GM23338 (cell line): ENCODE data around the gene CTBP2. TPM values are rescaled to one million over a fixed set of nuclear protein-coding genes. Genes with fewer than 3 reads are reported as not detected.

Experiments used
- ATAC-seq: fragments of 200-7000 bp; cut with Tn5 transposase; 3 replicates; pipeline ENCODE4 v1.9.1; 2020
- DNase-seq: peaks from one replicate; pipeline ENCODE4 v3.0.0-alpha.2; 2015; ENCODE audit warnings: low spot score
- H2AFZ ChIP-seq: fragments of 200-600 bp; sonication (generic); 2 replicates; pipeline ENCODE4 v1.8.0; 2016; ENCODE audit warnings: antibody characterized with exemption, mild to moderate bottlenecking, moderate library complexity
- H3F3A ChIP-seq: fragments of 200-600 bp; sonication (generic); replicated peaks from 2 replicates; pipeline ENCODE4 v1.8.0; 2017; ENCODE audit warnings: antibody characterized with exemption, mixed run types, low read depth
- H3K27ac ChIP-seq: fragments of 200-600 bp; sonication (generic); 2 replicates; pipeline ENCODE4 v1.6.1; 2016; ENCODE audit warnings: low read depth
- H3K27me3 ChIP-seq: fragments of 200-600 bp; sonication (generic); 2 replicates; pipeline ENCODE4 v1.8.0; 2016; ENCODE audit warnings: mild to moderate bottlenecking, mixed run types, moderate library complexity; ENCODE audit not compliant: insufficient read depth
- H3K36me3 ChIP-seq: fragments of 200-600 bp; sonication (generic); 2 replicates; pipeline ENCODE4 v1.8.0; 2016; ENCODE audit warnings: mild to moderate bottlenecking; ENCODE audit not compliant: insufficient read depth
- H3K4me1 ChIP-seq: fragments of 200-600 bp; sonication (generic); 2 replicates; pipeline ENCODE4 v1.8.0; 2016; ENCODE audit warnings: mild to moderate bottlenecking, moderate library complexity; ENCODE audit not compliant: insufficient read depth
- H3K4me2 ChIP-seq: fragments of 200-600 bp; sonication (generic); 2 replicates; pipeline ENCODE4 v1.7.1; 2017; ENCODE audit warnings: mixed run types
- H3K4me3 ChIP-seq: fragments of 200-600 bp; sonication (generic); 2 replicates; pipeline ENCODE4 v1.6.1; 2016; ENCODE audit warnings: mixed run types
- H3K79me2 ChIP-seq: fragments of 200-600 bp; sonication (generic); replicated peaks from 2 replicates; pipeline ENCODE4 v1.8.0; 2017; ENCODE audit warnings: mild to moderate bottlenecking; ENCODE audit not compliant: insufficient read depth
- H3K9me2 ChIP-seq: fragments of 200-600 bp; sonication (generic); 2 replicates; pipeline ENCODE4 v1.8.0; 2017; ENCODE audit not compliant: insufficient read depth
- H4K20me1 ChIP-seq: fragments of 200-600 bp; sonication (generic); replicated peaks from 2 replicates; pipeline ENCODE4 v1.8.0; 2017; ENCODE audit warnings: mild to moderate bottlenecking; ENCODE audit not compliant: insufficient read depth
- H3K27ac Mint-ChIP-seq: 2 replicates; pipeline ENCODE4 v1.8.0; 2020; ENCODE audit warnings: inconsistent platforms, mild to moderate bottlenecking, moderate library complexity, mixed read lengths
- H3K27me3 Mint-ChIP-seq: 3 replicates; pipeline ENCODE4 v1.8.0; 2022; ENCODE audit warnings: low read depth, mild to moderate bottlenecking, moderate library complexity, mixed read lengths, inconsistent platforms; ENCODE audit not compliant: insufficient read depth, poor library complexity
- H3K36me3 Mint-ChIP-seq: 3 replicates; pipeline ENCODE4 v1.8.0; 2021; ENCODE audit warnings: low read depth, mild to moderate bottlenecking, inconsistent platforms, moderate library complexity, mixed read lengths
- H3K4me1 Mint-ChIP-seq: 3 replicates; pipeline ENCODE4 v1.8.0; 2020; ENCODE audit warnings: mild to moderate bottlenecking, inconsistent platforms, mixed read lengths
- H3K4me3 Mint-ChIP-seq: 3 replicates; pipeline ENCODE4 v1.8.0; 2021; ENCODE audit warnings: moderate library complexity, mild to moderate bottlenecking, inconsistent platforms, mixed read lengths
- H3K9me3 Mint-ChIP-seq: 3 replicates; pipeline ENCODE4 v1.8.0; 2020; ENCODE audit warnings: moderate library complexity, mild to moderate bottlenecking, inconsistent platforms, mixed read lengths
- ETS1 ChIP-seq: IDR thresholded peaks from 2 replicates; pipeline ENCODE4 v1.6.1; 2016; ENCODE audit warnings: antibody characterized with exemption
- NANOG ChIP-seq: IDR thresholded peaks from 2 replicates; pipeline ENCODE4 v1.6.1; 2016; ENCODE audit warnings: antibody characterized with exemption, borderline replicate concordance
- POLR2AphosphoS5 ChIP-seq: IDR thresholded peaks from 2 replicates; pipeline ENCODE4 v1.6.1; 2016; ENCODE audit warnings: antibody characterized with exemption, low read depth
- REST ChIP-seq: IDR thresholded peaks from one replicate; pipeline ENCODE4 v1.6.1; 2018; ENCODE audit warnings: antibody characterized with exemption; ENCODE audit not compliant: unreplicated experiment
- STAT1 ChIP-seq: IDR thresholded peaks from one replicate; pipeline ENCODE4 v1.6.1; 2016; ENCODE audit warnings: antibody characterized with exemption; ENCODE audit not compliant: unreplicated experiment
- ZNF331 ChIP-seq: fragments of 250-450 bp; sonication (Bioruptor Pico); IDR thresholded peaks from 2 replicates; pipeline ENCODE4 v1.5.0; 2020; ENCODE audit warnings: low read depth, mild to moderate bottlenecking, moderate library complexity
- ZNF462 ChIP-seq: fragments of 250-450 bp; sonication (Bioruptor Pico); IDR thresholded peaks from 2 replicates; pipeline ENCODE4 v1.5.0; 2020; ENCODE audit warnings: mild to moderate bottlenecking, moderate library complexity
- polyA plus RNA-seq: library from polyadenylated mRNA; unstranded; fragments of >200 nt; fragmentation: Nextera tagmentation; extraction: Ambion mirVana; gene quantifications from 2 replicates; pipeline ENCODE4 v1.2.1, GENCODE V29; 2016
- total RNA-seq: library from RNA; depleted of rRNA; stranded (reverse); fragments of >200 nt; shearing (Covaris generic); gene quantifications from 2 replicates; pipeline ENCODE4 v1.2.3, GENCODE V29; 2014

Gene CTBP2
- total and polyA plus RNA-seq, 2 experiments from 2014 or later = 133 to 265 TPM

GRCh38 chr10:125208854-125209565, 48.6 kb upstream of the CTBP2 start:
- Histone ChIP-seq H3K9me2 (0 out of 2 replicates have a peak, but pooled peaks cover 6% of the 10 kb centered on the region), H3K36me3 (no peaks in the 10 kb centered on the region), H3K4me3 (no peak overlapping the region), H3K4me2 (no peak overlapping the region), H3K4me1 (no peaks in the 10 kb centered on the region), H3K27ac (no peak overlapping the region), H3F3A (no peaks in the 10 kb centered on the region), H3K79me2 (no peaks in the 10 kb centered on the region), H4K20me1 (no peaks in the 10 kb centered on the region), H2AFZ (peak overlapping the region; percentile 60; the same call in 1 of the 2 replicates), H3K27me3 (no peaks in the 10 kb centered on the region)
- H3K4me3 Mint-ChIP-seq = no peak overlapping the region
- no peaks in the 10 kb centered on the region; the same call in 2 of the 3 replicates for H3K9me3 Mint-ChIP-seq
- H3K27ac Mint-ChIP-seq = no peak overlapping the region
- TF ChIP-seq POLR2AphosphoS5 = no peak
- TF ChIP-seq ZNF462 (CRISPR knock-in tag) = no peak
- TF ChIP-seq REST = no peak
- TF ChIP-seq ETS1 = no peak
- no peak for TF ChIP-seq STAT1
- no peak for TF ChIP-seq NANOG
- TF ChIP-seq ZNF331 = no peak
- no peaks in the 10 kb centered on the region for H3K4me1 Mint-ChIP-seq
- ATAC-seq = no peak; the same call in 2 of the 3 replicates
- DNase-seq = no peak
- peaks cover 6% of the 10 kb centered on the region for H3K27me3 Mint-ChIP-seq
- no peaks in the 10 kb centered on the region for H3K36me3 Mint-ChIP-seq
